ENCODE data around the gene SH3RF3.

Gene SH3RF3

DNA sequence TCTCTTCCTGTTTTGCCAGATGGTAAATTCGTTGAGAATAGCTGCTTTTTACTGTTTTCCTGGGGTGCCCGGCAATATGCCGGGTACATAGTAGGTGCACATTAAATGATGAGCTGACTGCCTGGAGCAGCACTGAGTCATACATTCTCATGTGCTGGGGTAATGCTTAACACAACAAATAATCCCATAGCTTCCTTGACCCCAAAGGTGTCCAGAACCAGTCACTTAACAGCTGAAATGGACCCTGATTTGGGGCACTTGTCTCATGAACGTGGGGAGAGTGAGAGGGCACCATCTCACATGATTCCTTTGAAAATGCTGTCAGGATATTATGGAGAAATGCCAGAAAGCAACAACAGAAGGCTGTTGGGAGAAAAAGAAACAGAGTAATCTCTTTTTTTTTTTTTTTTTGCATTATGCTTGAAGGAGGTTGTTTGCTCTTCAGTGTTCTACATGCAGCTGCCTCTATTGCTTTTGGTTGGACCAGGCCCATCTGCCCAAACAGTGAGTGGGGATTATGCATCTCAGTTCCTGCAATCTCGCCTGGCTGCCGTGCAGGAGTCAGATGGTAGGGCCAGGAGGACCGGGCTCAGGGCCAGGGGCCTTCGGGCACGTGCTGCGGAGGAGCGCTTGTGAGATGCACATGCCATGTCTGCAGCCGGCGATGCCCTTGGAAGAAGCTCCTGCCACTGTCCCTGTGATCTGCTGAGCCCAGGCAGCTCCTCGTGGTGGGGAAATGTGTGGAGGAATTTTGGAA lies 162.1 kb downstream of the SH3RF3 start:
- no peak for DNase-seq

- DNase-seq, result no peak
Observed at GRCh38 chr2:109292386-109292785, 163.4 kb downstream of the SH3RF3 start.

DNA sequence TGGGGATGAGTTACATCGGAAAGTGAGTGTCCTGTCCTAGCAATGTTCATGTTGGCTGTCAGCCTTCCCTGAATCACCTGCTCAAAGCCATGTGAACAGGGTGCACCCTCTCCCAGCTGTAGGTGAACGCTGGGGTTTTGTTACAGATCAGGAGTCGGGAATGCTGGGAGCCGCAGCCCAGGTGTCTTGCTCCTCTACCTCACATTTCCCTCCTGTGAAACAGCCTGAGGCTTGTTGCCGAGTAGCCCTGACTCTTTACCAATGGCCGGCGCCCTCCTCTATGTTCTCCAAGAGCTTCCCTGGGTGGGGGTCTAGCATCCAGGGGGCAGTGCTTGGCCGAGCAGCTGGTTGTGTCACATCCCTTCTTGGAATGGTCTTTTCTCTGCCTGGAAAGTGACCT lies 164.7 kb downstream of the SH3RF3 start:
- no peak for DNase-seq

- no peak for DNase-seq
Observed at GRCh38 chr2:109294523-109294922, 165.5 kb downstream of the SH3RF3 start.

- no peak for DNase-seq
Observed at GRCh38 chr2:109295070-109295780, 166.2 kb downstream of the SH3RF3 start.

DNA sequence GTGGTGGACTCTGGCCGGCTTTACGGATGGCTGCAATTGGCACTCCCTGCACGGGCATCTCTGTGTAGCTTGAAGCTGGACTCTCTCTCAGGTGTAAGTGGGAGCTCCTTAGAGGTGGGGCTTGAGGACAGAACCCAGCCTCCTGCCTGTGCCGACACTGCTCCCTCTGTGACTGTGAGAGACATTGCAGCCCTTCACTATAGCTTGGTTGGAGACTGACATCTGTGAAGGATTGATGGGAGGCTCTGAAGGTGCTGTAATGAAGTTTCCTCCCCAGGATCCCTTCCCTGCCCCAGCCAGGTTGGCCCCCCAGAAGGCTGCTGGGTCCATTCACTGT lies 166.7 kb downstream of the SH3RF3 start:
- DNase-seq, result no peak

GRCh38 chr2:109297566-109298490 lies 168.8 kb downstream of the SH3RF3 start:
- DNase-seq, result no peak

- DNase-seq, result no peak
Observed at GRCh38 chr2:109298851-109299250, 169.8 kb downstream of the SH3RF3 start.

DNA sequence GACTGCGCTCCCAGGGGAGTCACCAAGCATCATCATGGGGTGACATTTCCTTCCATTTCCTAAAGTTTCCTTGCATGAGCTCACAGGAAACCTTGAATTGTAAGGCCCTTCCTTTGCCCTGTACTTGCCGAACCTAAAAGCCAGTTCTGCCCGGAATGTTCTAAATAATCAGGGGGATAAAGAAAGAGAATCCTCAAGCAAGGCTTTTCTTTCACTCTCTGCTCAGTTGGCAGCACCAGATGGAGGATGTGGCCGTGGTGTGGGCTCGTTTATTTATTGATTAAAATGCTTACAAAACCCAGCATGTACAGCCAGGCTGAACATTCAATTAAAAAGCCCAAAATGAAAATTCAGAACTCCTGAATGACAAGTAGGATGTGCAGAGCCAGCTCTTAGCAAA lies 170.5 kb downstream of the SH3RF3 start:
- no peak for DNase-seq

GRCh38 chr2:109300582-109300981 lies 171.6 kb downstream of the SH3RF3 start:
- no peak for DNase-seq

DNA sequence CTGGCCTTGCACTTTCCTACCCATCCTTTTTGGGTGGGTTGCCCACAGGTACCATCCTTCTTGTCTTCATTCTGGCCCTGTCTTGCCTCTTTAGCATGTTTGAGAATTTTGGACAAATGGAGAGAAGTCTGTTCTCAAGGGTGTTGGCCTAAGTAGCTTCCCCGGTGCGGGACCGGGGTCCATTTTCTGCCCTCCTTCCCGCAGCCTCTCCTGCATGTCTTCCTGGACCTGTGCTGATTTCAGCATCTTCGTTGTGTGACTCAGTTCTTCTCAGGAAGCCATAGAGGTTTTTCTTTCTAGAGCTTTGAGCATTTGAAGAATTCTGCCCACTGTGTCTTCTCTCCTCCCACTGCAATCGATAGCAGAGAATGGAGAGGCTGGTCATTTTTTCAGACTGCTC lies 172.7 kb downstream of the SH3RF3 start:
- DNase-seq, result no peak

DNA sequence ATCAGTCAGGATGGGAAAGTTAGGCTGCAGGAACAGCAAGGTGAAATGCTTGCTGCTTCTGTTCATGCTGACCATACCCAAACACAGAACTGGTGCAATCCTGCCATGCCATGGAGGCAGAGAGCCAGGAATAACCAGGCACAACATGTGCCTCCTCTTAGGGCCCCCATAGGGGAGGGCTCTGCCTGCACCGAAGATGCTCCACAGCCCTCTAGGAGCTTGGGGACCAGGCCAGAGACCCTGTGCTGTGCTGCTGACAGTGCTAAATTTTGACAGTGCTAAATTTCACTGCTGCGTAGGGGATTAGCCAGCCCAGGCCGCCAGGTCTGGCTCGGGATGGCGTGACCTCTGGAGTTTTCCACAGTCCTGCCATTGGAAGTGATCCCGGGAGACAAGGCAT lies 173.3 kb downstream of the SH3RF3 start:
- no peak for DNase-seq

DNA sequence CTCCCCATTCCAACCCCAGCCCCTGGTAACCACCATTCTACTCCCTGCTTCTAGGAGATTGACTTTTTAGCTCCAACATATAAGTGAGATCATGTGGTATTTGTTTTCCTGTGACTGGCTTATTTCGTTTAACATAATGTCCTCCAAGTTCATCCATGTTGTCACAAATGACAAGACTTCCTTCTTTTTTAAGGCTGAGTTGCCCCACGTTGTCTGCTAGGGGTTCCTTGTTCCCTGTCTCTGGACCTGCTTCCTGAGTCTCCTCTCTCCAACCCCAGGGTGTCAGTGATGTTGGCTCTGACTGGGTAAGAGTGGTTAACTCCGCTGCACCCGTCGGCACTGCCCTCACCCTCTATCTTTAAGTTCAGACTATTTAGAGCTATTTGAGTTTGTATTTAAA lies 175.2 kb downstream of the SH3RF3 start:
- DNase-seq, result no peak

GRCh38 chr2:109304731-109305470 lies 175.9 kb downstream of the SH3RF3 start:
- DNase-seq, result no peak

DNA sequence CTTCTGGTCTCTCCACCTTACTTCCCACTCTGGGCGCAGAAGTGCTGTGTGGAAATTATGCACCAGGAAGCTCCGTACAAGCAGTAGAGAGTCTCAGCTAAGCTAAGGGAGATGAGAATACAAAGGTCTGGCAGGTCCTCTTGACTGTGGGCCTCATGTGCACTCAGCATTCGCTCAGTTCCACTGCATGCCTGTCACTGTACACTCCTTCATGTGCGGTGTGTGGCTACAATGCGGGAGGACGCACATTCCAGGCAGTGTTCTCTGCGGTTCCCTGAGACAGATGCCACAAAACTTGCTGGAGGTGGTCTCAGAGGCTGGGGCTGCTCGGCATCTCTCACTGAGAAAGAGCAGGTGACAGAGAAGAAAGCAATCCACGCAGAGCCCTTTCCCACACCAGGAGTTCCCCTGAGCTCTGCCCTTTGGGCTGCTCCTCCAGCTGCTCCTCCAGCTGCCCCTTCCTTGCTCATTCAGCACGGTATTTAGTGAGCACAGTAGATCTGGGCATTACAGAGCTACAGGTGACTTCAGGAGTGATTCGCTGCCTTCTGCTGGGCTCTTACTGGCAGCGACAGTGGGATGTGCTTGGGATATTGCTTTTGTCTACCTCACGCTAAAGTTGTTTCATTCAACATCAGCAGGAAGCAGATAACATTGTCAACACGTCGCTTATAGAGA lies 176.6 kb downstream of the SH3RF3 start:
- DNase-seq, result no peak

GRCh38 chr2:109306190-109306589 lies 177.2 kb downstream of the SH3RF3 start:
- DNase-seq, result no peak

- no peak for DNase-seq
Observed at GRCh38 chr2:109311771-109312170, 182.8 kb downstream of the SH3RF3 start.

DNA sequence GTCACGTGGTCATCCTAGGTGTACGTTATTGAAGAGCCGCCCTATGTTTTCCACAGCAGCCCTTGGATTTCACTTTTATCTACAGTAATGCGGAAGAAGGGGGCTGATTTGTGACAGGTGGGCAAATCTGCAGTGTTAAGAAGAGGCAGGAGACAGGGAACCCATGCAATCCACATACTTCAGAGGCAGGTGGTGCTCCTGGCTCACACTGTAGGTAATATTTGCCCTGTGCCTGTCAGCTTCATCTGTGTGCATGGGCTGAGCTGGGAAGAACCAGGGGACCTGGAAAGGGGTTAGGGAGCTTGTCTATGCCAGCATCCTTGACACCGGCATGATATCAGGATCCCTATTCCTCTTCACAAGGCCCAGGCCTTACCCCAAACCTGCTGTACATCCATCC lies 183.9 kb downstream of the SH3RF3 start:
- no peak for DNase-seq

DNA sequence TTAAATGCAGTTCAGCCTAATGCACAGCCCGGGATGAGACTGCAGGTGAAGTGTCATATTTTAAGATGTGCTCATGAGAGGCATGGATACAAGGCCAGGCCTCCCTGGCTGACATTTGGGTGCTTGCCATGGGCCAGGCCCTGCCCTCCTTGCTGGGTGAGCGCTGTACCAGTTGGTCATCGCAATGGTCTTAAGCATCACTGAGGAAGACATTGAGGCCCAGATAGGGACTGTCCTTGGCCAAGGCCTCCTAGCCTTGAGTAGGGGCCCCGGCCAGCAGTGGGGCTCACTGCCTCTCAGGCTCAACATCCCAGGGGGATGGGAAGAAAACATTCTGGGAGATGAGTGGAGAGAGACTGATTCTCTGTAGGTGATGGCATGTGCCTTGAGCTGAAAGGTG lies 184.3 kb downstream of the SH3RF3 start:
- no peak for DNase-seq

- DNase-seq, result no peak
Observed at GRCh38 chr2:109316091-109316490, 187.1 kb downstream of the SH3RF3 start.

GRCh38 chr2:109317471-109318095 lies 188.6 kb downstream of the SH3RF3 start:
- DNase-seq, result no peak
